ENCODE measurements around the gene THAP8.

The THAP8 gene

GRCh38 chr19:35992907-35993765, 60.9 kb downstream of the THAP8 start:
- H3K4me3 ChIP-seq (ENCODE audit: low read depth, low read length) = no peak overlapping the region
- no peak for DNase-seq (ENCODE audit: low read depth)
- no peak for TF ChIP-seq MYC (IDR thresholded peaks at IDR 0.05; ENCODE audit: low read depth, low read length)
- TF ChIP-seq MAX (IDR thresholded peaks at IDR 0.05; ENCODE audit: low read depth, low read length) = no peak
- no peak for TF ChIP-seq CTCF (IDR thresholded peaks at IDR 0.05; ENCODE audit: low read depth, low read length)
- no peak for TF ChIP-seq POLR2A (IDR thresholded peaks at IDR 0.05; ENCODE audit: extremely low read depth, insufficient read length)

GRCh38 chr19:35991731-35992450, 62.2 kb downstream of the THAP8 start:
- DNase-seq (ENCODE audit: low read depth) = no peak
- no peak for TF ChIP-seq POLR2A (IDR thresholded peaks at IDR 0.05; ENCODE audit: extremely low read depth, insufficient read length)
- TF ChIP-seq MYC (IDR thresholded peaks at IDR 0.05; ENCODE audit: low read depth, low read length) = no peak
- no peak overlapping the region for H3K4me3 ChIP-seq (ENCODE audit: low read depth, low read length)

- DNase-seq (ENCODE audit: low read depth) = no peak
- TF ChIP-seq MAX (IDR thresholded peaks at IDR 0.05; ENCODE audit: low read depth, low read length) (no peak), CTCF (IDR thresholded peaks at IDR 0.05; ENCODE audit: low read depth, low read length) (no peak), MYC (IDR thresholded peaks at IDR 0.05; ENCODE audit: low read depth, low read length) (no peak), POLR2A (IDR thresholded peaks at IDR 0.05; ENCODE audit: extremely low read depth, insufficient read length) (no peak)
- no peak overlapping the region for H3K4me3 ChIP-seq (ENCODE audit: low read depth, low read length)
Measured at GRCh38 chr19:35990771-35991730, 63.0 kb downstream of the THAP8 start.

GRCh38 chr19:35990156-35990555, 63.9 kb downstream of the THAP8 start:
- no peak for DNase-seq (ENCODE audit: low read depth)
- no peak overlapping the region for H3K4me3 ChIP-seq (ENCODE audit: low read depth, low read length)
- no peak for TF ChIP-seq CTCF (IDR thresholded peaks at IDR 0.05; ENCODE audit: low read depth, low read length)
- no peak for TF ChIP-seq MAX (IDR thresholded peaks at IDR 0.05; ENCODE audit: low read depth, low read length)
- no peak for TF ChIP-seq POLR2A (IDR thresholded peaks at IDR 0.05; ENCODE audit: extremely low read depth, insufficient read length)
- TF ChIP-seq MYC (IDR thresholded peaks at IDR 0.05; ENCODE audit: low read depth, low read length) = no peak

GRCh38 chr19:35988824-35989223, 65.3 kb downstream of the THAP8 start:
- no peak overlapping the region for H3K4me3 ChIP-seq (ENCODE audit: low read depth, low read length)
- TF ChIP-seq CTCF (IDR thresholded peaks at IDR 0.05; ENCODE audit: low read depth, low read length) (no peak), MYC (IDR thresholded peaks at IDR 0.05; ENCODE audit: low read depth, low read length) (no peak), POLR2A (IDR thresholded peaks at IDR 0.05; ENCODE audit: extremely low read depth, insufficient read length) (no peak), MAX (IDR thresholded peaks at IDR 0.05; ENCODE audit: low read depth, low read length) (no peak)
- DNase-seq (ENCODE audit: low read depth) = no peak
